Upper lobe of right lung (tissue), 1 donor: ENCODE results near the gene RPS6KA2. TPM values are rescaled to one million over a fixed set of nuclear protein-coding genes. Genes with fewer than 3 reads are reported as not detected.

Experiments used
- ATAC-seq: fragments of 200-7000 bp; cut with Tn5 transposase; one replicate; pipeline ENCODE4 v1.9.1; 2020; ENCODE audit warnings: mild to moderate bottlenecking, moderate library complexity
- DNase-seq: peaks from one replicate; pipeline ENCODE4 v3.0.0-alpha.2; 2020
- H3K27ac ChIP-seq: fragments of 200-600 bp; one replicate; pipeline ENCODE4 v1.8.0; 2022
- H3K27me3 ChIP-seq: fragments of 200-600 bp; one replicate; pipeline ENCODE4 v1.8.0; 2022; ENCODE audit warnings: mild to moderate bottlenecking
- H3K36me3 ChIP-seq: fragments of 200-600 bp; one replicate; pipeline ENCODE4 v1.8.0; 2022
- H3K4me1 ChIP-seq: fragments of 200-600 bp; one replicate; pipeline ENCODE4 v1.8.0; 2022
- H3K4me3 ChIP-seq: fragments of 200-600 bp; one replicate; pipeline ENCODE4 v1.8.0; 2022; ENCODE audit warnings: mild to moderate bottlenecking
- H3K9me3 ChIP-seq: fragments of 200-600 bp; one replicate; pipeline ENCODE4 v1.8.0; 2022
- CTCF ChIP-seq: fragments of 200-600 bp; IDR thresholded peaks from one replicate; pipeline ENCODE4 v1.8.0; 2022; ENCODE audit warnings: antibody characterized with exemption
- intact Hi-C: fragments of 100-400 bp; cut with DNase I; formaldehyde crosslinking; loops from one replicate; pipeline ENCODE4 v1.11.0; 2022
- total RNA-seq: library from RNA; stranded (reverse); fragmentation: NEBNext Ultra II Directional; extraction: Animal tissue kit (Norgen Biotek cat#: 25700); gene quantifications from one replicate; pipeline ENCODE4 v1.2.1, GENCODE V29; 2021
- donor health status: DM: no; HTN: yes; CAD: no; lungs with severe emphysema.

The RPS6KA2 gene
- total RNA-seq, 1 donor from 2014 or later = 136 TPM

- Histone ChIP-seq H3K27me3 (no peaks in the 10 kb centered on the region), H3K27ac (no peak overlapping the region), H3K4me1 (peaks cover 10% of the 10 kb centered on the region), H3K9me3 (no peaks in the 10 kb centered on the region), H3K4me3 (no peak overlapping the region), H3K36me3 (peaks cover 75% of the 10 kb centered on the region)
- peak; percentile 37 for DNase-seq
- TF ChIP-seq CTCF = no peak
- intact Hi-C loops = no loop called here
- no peak for ATAC-seq
These were observed 204.7 kb downstream of the RPS6KA2 start for GRCh38 chr6:166422201-166422940.

GRCh38 chr6:166420351-166420750 lies 206.7 kb downstream of the RPS6KA2 start:
- peaks cover 77% of the 10 kb centered on the region for H3K36me3 ChIP-seq

GRCh38 chr6:166419717-166420116 lies 207.3 kb downstream of the RPS6KA2 start:
- Histone ChIP-seq H3K27ac (no peak overlapping the region), H3K4me1 (peaks cover 10% of the 10 kb centered on the region), H3K9me3 (no peaks in the 10 kb centered on the region), H3K4me3 (no peak overlapping the region), H3K27me3 (no peaks in the 10 kb centered on the region), H3K36me3 (peaks cover 78% of the 10 kb centered on the region)
- DNase-seq = peak; percentile 26
- no peak for ATAC-seq
- TF ChIP-seq CTCF = no peak
- intact Hi-C loops = no loop called here

More at GRCh38 chr6:166420351-166420750, 206.7 kb downstream of the RPS6KA2 start:
- H3K27me3 ChIP-seq = no peaks in the 10 kb centered on the region
- DNase-seq = no peak
- peak; percentile 72 for ATAC-seq
- H3K4me3 ChIP-seq = no peak overlapping the region
- H3K27ac ChIP-seq = no peak overlapping the region
- intact Hi-C loops = no loop called here
- peaks cover 10% of the 10 kb centered on the region for H3K4me1 ChIP-seq
- peak; percentile 20 for TF ChIP-seq CTCF
- H3K9me3 ChIP-seq = no peaks in the 10 kb centered on the region

GRCh38 chr6:166419286-166419685 lies 207.8 kb downstream of the RPS6KA2 start:
- Histone ChIP-seq H3K9me3 (no peaks in the 10 kb centered on the region), H3K36me3 (peaks cover 78% of the 10 kb centered on the region), H3K4me1 (peaks cover 10% of the 10 kb centered on the region), H3K4me3 (no peak overlapping the region), H3K27me3 (no peaks in the 10 kb centered on the region), H3K27ac (no peak overlapping the region)
- peak; percentile 21 for DNase-seq
- ATAC-seq = no peak
- no peak for TF ChIP-seq CTCF
- intact Hi-C loops = no loop called here

GRCh38 chr6:166418691-166419143 lies 208.3 kb downstream of the RPS6KA2 start:
- no peak for TF ChIP-seq CTCF
- H3K27me3 ChIP-seq = no peaks in the 10 kb centered on the region
- DNase-seq = peak; percentile 43
- no peak overlapping the region for H3K27ac ChIP-seq
- no peak overlapping the region for H3K4me3 ChIP-seq
- intact Hi-C loops = no loop called here
- H3K4me1 ChIP-seq = peaks cover 10% of the 10 kb centered on the region
- no peak for ATAC-seq
- H3K36me3 ChIP-seq = peaks cover 78% of the 10 kb centered on the region
- H3K9me3 ChIP-seq = no peaks in the 10 kb centered on the region
